Smooth muscle cell (in vitro differentiated cells): ENCODE measurements around the gene TBXA2R. TPM values are rescaled to one million over a fixed set of nuclear protein-coding genes. Genes with fewer than 3 reads are reported as not detected.

Source experiments
- DNase-seq: peaks from one replicate; lab custom pipeline; 2025; ENCODE audit not compliant: unreplicated experiment; lab: John Stamatoyannopoulos, UW
- H2AFZ ChIP-seq: fragments of 200-600 bp; sonication (generic); 2 replicates; pipeline ENCODE4 v1.6.0; 2016; ENCODE audit warnings: antibody characterized with exemption, low read depth, mild to moderate bottlenecking
- H3F3A ChIP-seq: fragments of 200-600 bp; sonication (generic); 2 replicates; pipeline ENCODE4 v1.6.0; 2017; ENCODE audit warnings: antibody characterized with exemption, low read depth
- H3K27ac ChIP-seq: fragments of 200-600 bp; sonication (generic); 2 replicates; pipeline ENCODE4 v1.5.1; 2016; ENCODE audit warnings: low read depth, mild to moderate bottlenecking
- H3K27me3 ChIP-seq: fragments of 200-600 bp; sonication (generic); 2 replicates; pipeline ENCODE4 v1.6.1; 2016; ENCODE audit warnings: low read depth, mild to moderate bottlenecking
- H3K36me3 ChIP-seq: fragments of 200-600 bp; sonication (generic); 2 replicates; pipeline ENCODE4 v1.5.1; 2016; ENCODE audit warnings: low read depth
- H3K4me1 ChIP-seq: fragments of 200-600 bp; sonication (generic); 2 replicates; pipeline ENCODE4 v1.5.1; 2016; ENCODE audit warnings: low read depth
- H3K4me2 ChIP-seq: fragments of 200-600 bp; sonication (generic); 2 replicates; pipeline ENCODE4 v1.6.0; 2016; ENCODE audit warnings: mild to moderate bottlenecking
- H3K4me3 ChIP-seq: fragments of 200-600 bp; sonication (generic); 2 replicates; pipeline ENCODE4 v1.5.1; 2016; ENCODE audit warnings: mild to moderate bottlenecking
- H3K79me2 ChIP-seq: fragments of 200-600 bp; sonication (generic); 2 replicates; pipeline ENCODE4 v1.6.0; 2016; ENCODE audit warnings: low read depth, mild to moderate bottlenecking
- H3K9ac ChIP-seq: fragments of 200-600 bp; sonication (generic); 2 replicates; pipeline ENCODE4 v1.6.0; 2016; ENCODE audit warnings: low read depth
- H3K9me3 ChIP-seq: fragments of 200-600 bp; sonication (generic); replicated peaks from 2 replicates; pipeline ENCODE4 v1.5.1; 2016; ENCODE audit warnings: low read depth
- H4K20me1 ChIP-seq: fragments of 200-600 bp; sonication (generic); 2 replicates; pipeline ENCODE4 v1.6.0; 2016; ENCODE audit warnings: low read depth
- CTCF ChIP-seq: fragments of 200-600 bp; sonication (generic); IDR thresholded peaks from 2 replicates; pipeline ENCODE4 v1.5.1; 2017; ENCODE audit warnings: borderline replicate concordance, mild to moderate bottlenecking, antibody characterized with exemption; ENCODE audit not compliant: insufficient read depth, poor library complexity, severe bottlenecking
- WGBS: methylation state at CpG from one replicate; pipeline ENCODE4 v1.1.7; 2016; ENCODE audit warnings: low lambda C conversion rate; 5-methylcytosine and 5-hydroxymethylcytosine counted together
- polyA plus RNA-seq: library from polyadenylated mRNA; unstranded; fragments of >200 nt; fragmentation: Nextera tagmentation; extraction: Ambion mirVana; gene quantifications from 2 replicates; pipeline ENCODE4 v1.2.1, GENCODE V29; 2016
- total RNA-seq: library from RNA; depleted of rRNA; stranded (reverse); fragments of >200 nt; gene quantifications from 2 replicates; pipeline ENCODE4 v1.2.3, GENCODE V29; 2014

Gene TBXA2R
- total and polyA plus RNA-seq, 2 experiments from 2014 or later, result 1.7 to 9.3 TPM

DNA sequence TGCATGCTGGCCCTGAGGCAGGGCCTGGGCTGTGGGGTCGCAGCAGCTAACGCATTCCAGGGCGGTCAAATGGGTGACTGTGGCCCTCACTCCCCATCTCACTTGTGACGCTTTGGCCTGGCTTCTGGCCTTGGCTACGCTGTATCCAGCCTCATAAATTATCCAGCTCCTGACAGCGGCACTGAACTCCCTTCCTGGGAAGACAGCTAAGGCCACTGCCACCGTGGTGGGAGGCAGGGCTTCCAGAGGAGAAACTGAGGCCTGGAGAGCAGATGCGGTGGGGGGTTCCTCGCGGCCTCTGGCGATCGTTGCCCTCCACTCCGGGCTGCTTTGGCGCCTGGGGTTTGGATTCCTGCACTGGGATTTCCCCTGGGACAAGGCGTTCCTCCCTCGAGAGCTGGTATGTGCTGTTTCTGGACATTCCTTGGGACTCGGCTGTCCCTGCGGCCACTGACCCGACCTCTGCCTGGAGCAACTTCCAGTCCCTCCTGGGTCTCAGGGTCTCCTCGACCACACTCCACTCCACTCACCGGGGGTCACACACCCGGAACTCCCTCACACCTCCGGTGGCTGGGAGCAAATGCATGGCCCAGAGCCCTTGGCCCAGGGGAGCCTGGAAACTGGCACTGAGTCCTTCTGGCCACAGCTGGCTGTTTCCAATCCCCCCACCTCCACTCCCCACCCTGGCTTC, 3.4 kb downstream of the TBXA2R start:
- no peak for DNase-seq
- Histone ChIP-seq H3K4me2 (no peak overlapping the region), H3K79me2 (no peaks in the 10 kb centered on the region), H3K27me3 (no peaks in the 10 kb centered on the region), H3F3A (no peaks in the 10 kb centered on the region), H3K4me3 (no peak overlapping the region), H3K9ac (no peak overlapping the region), H3K9me3 (no peaks in the 10 kb centered on the region), H3K27ac (no peak overlapping the region), H2AFZ (no peak overlapping the region), H3K36me3 (no peaks in the 10 kb centered on the region), H3K4me1 (peaks cover 8% of the 10 kb centered on the region), H4K20me1 (no peaks in the 10 kb centered on the region)
- WGBS, result 66% methylated on average over 23 of the region's 23 CpGs
- TF ChIP-seq CTCF, result no peak

DNA sequence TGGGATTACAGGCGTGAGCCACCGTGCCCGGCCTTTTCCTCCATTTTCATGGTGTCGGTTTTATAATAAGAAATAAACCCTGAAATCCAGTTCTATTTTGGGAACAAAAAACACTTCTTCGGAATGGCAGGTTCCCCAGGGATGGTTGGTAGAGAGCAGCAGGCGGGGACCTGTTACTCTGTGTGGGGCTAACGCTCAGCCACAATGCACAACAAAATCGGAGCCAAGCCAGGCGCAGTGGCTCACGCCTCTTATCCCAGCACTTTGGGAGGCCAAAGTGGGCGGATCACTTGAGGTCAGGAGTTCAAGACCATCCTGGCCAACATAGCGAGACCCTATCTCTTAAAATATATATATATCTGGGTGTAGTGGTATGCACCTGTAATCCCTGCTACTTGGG, 5.7 kb downstream of the TBXA2R start:
- Histone ChIP-seq H3F3A (no peaks in the 10 kb centered on the region), H3K27me3 (no peaks in the 10 kb centered on the region), H3K9me3 (no peaks in the 10 kb centered on the region), H3K79me2 (no peaks in the 10 kb centered on the region), H3K36me3 (no peaks in the 10 kb centered on the region), H3K4me2 (no peak overlapping the region), H2AFZ (no peak overlapping the region), H3K27ac (no peak overlapping the region), H3K4me1 (no peaks in the 10 kb centered on the region), H4K20me1 (no peaks in the 10 kb centered on the region), H3K4me3 (no peak overlapping the region), H3K9ac (no peak overlapping the region)
- WGBS, result 96% methylated on average over 12 of the region's 12 CpGs
- no peak for DNase-seq
- TF ChIP-seq CTCF, result no peak

GRCh38 chr19:3599776-3600187, 6.9 kb downstream of the TBXA2R start:
- WGBS, result 93% methylated on average over 23 of the region's 28 CpGs
- no peaks in the 10 kb centered on the region for H3K4me1 ChIP-seq
- no peak overlapping the region for H2AFZ ChIP-seq
- DNase-seq, result no peak
- H3K27ac ChIP-seq, result no peak overlapping the region
- H3K9me3 ChIP-seq, result no peaks in the 10 kb centered on the region
- no peaks in the 10 kb centered on the region for H4K20me1 ChIP-seq
- TF ChIP-seq CTCF, result peak; percentile 6
- H3K27me3 ChIP-seq, result no peaks in the 10 kb centered on the region
- H3F3A ChIP-seq, result no peaks in the 10 kb centered on the region
- H3K36me3 ChIP-seq, result no peaks in the 10 kb centered on the region
- no peak overlapping the region for H3K4me2 ChIP-seq
- no peaks in the 10 kb centered on the region for H3K79me2 ChIP-seq
- no peak overlapping the region for H3K4me3 ChIP-seq
- no peak overlapping the region for H3K9ac ChIP-seq

GRCh38 chr19:3595521-3596061, 11.1 kb downstream of the TBXA2R start:
- TF ChIP-seq CTCF, result no peak
- H3K9me3 ChIP-seq, result no peaks in the 10 kb centered on the region
- H3K36me3 ChIP-seq, result no peaks in the 10 kb centered on the region
- H3K4me1 ChIP-seq, result no peaks in the 10 kb centered on the region
- 90% methylated on average over 21 of the region's 34 CpGs for WGBS
- no peak for DNase-seq
- H3K4me2 ChIP-seq, result no peak overlapping the region
- no peak overlapping the region for H3K4me3 ChIP-seq
- H3F3A ChIP-seq, result no peaks in the 10 kb centered on the region
- no peak overlapping the region for H2AFZ ChIP-seq
- H3K27me3 ChIP-seq, result no peaks in the 10 kb centered on the region
- H3K27ac ChIP-seq, result no peak overlapping the region
- H3K9ac ChIP-seq, result no peak overlapping the region
- no peaks in the 10 kb centered on the region for H3K79me2 ChIP-seq
- H4K20me1 ChIP-seq, result no peaks in the 10 kb centered on the region
